GM23338 (cell line): Measurements from ENCODE around the gene CDKN1A. TPM values are rescaled to one million over a fixed set of nuclear protein-coding genes. Genes with fewer than 3 reads are reported as not detected.

Source experiments
- ATAC-seq: fragments of 200-7000 bp; cut with Tn5 transposase; 3 replicates; pipeline ENCODE4 v1.9.1; 2020
- DNase-seq: peaks from one replicate; pipeline ENCODE4 v3.0.0-alpha.2; 2015; ENCODE audit warnings: low spot score
- H2AFZ ChIP-seq: fragments of 200-600 bp; sonication (generic); 2 replicates; pipeline ENCODE4 v1.8.0; 2016; ENCODE audit warnings: antibody characterized with exemption, mild to moderate bottlenecking, moderate library complexity
- H3F3A ChIP-seq: fragments of 200-600 bp; sonication (generic); replicated peaks from 2 replicates; pipeline ENCODE4 v1.8.0; 2017; ENCODE audit warnings: antibody characterized with exemption, mixed run types, low read depth
- H3K27ac ChIP-seq: fragments of 200-600 bp; sonication (generic); 2 replicates; pipeline ENCODE4 v1.6.1; 2016; ENCODE audit warnings: low read depth
- H3K27me3 ChIP-seq: fragments of 200-600 bp; sonication (generic); 2 replicates; pipeline ENCODE4 v1.8.0; 2016; ENCODE audit warnings: mild to moderate bottlenecking, mixed run types, moderate library complexity; ENCODE audit not compliant: insufficient read depth
- H3K36me3 ChIP-seq: fragments of 200-600 bp; sonication (generic); 2 replicates; pipeline ENCODE4 v1.8.0; 2016; ENCODE audit warnings: mild to moderate bottlenecking; ENCODE audit not compliant: insufficient read depth
- H3K4me1 ChIP-seq: fragments of 200-600 bp; sonication (generic); 2 replicates; pipeline ENCODE4 v1.8.0; 2016; ENCODE audit warnings: mild to moderate bottlenecking, moderate library complexity; ENCODE audit not compliant: insufficient read depth
- H3K4me2 ChIP-seq: fragments of 200-600 bp; sonication (generic); 2 replicates; pipeline ENCODE4 v1.7.1; 2017; ENCODE audit warnings: mixed run types
- H3K4me3 ChIP-seq: fragments of 200-600 bp; sonication (generic); 2 replicates; pipeline ENCODE4 v1.6.1; 2016; ENCODE audit warnings: mixed run types
- H3K79me2 ChIP-seq: fragments of 200-600 bp; sonication (generic); replicated peaks from 2 replicates; pipeline ENCODE4 v1.8.0; 2017; ENCODE audit warnings: mild to moderate bottlenecking; ENCODE audit not compliant: insufficient read depth
- H3K9me2 ChIP-seq: fragments of 200-600 bp; sonication (generic); 2 replicates; pipeline ENCODE4 v1.8.0; 2017; ENCODE audit not compliant: insufficient read depth
- H4K20me1 ChIP-seq: fragments of 200-600 bp; sonication (generic); replicated peaks from 2 replicates; pipeline ENCODE4 v1.8.0; 2017; ENCODE audit warnings: mild to moderate bottlenecking; ENCODE audit not compliant: insufficient read depth
- H3K27ac Mint-ChIP-seq: 2 replicates; pipeline ENCODE4 v1.8.0; 2020; ENCODE audit warnings: inconsistent platforms, mild to moderate bottlenecking, moderate library complexity, mixed read lengths
- H3K27me3 Mint-ChIP-seq: 3 replicates; pipeline ENCODE4 v1.8.0; 2022; ENCODE audit warnings: low read depth, mild to moderate bottlenecking, moderate library complexity, mixed read lengths, inconsistent platforms; ENCODE audit not compliant: insufficient read depth, poor library complexity
- H3K36me3 Mint-ChIP-seq: 3 replicates; pipeline ENCODE4 v1.8.0; 2021; ENCODE audit warnings: low read depth, mild to moderate bottlenecking, inconsistent platforms, moderate library complexity, mixed read lengths
- H3K4me1 Mint-ChIP-seq: 3 replicates; pipeline ENCODE4 v1.8.0; 2020; ENCODE audit warnings: mild to moderate bottlenecking, inconsistent platforms, mixed read lengths
- H3K4me3 Mint-ChIP-seq: 3 replicates; pipeline ENCODE4 v1.8.0; 2021; ENCODE audit warnings: moderate library complexity, mild to moderate bottlenecking, inconsistent platforms, mixed read lengths
- H3K9me3 Mint-ChIP-seq: 3 replicates; pipeline ENCODE4 v1.8.0; 2020; ENCODE audit warnings: moderate library complexity, mild to moderate bottlenecking, inconsistent platforms, mixed read lengths
- CREB1 ChIP-seq: fragments of 250-450 bp; sonication (Bioruptor Pico); IDR thresholded peaks from 2 replicates; pipeline ENCODE4 v1.5.0; 2020; ENCODE audit warnings: low read depth, mild to moderate bottlenecking, moderate library complexity
- CTCF ChIP-seq, 2 experiments: fragments of 200-600 bp in 1 of 2; sonication (generic) in 1 of 2; conservative IDR thresholded peaks; 2 replicates each; pipeline versions ENCODE4 v1.5.1 to v1.6.1; 2016 to 2017; ENCODE audit warnings: antibody characterized with exemption in 2 of 2, low read depth in 2 of 2, mild to moderate bottlenecking in 2 of 2, moderate library complexity in 1 of 2
- ETS1 ChIP-seq: IDR thresholded peaks from 2 replicates; pipeline ENCODE4 v1.6.1; 2016; ENCODE audit warnings: antibody characterized with exemption
- EZH2 ChIP-seq: fragments of 200-600 bp; sonication (generic); IDR thresholded peaks from one replicate; pipeline ENCODE4 v1.8.0; 2017; ENCODE audit warnings: antibody characterized with exemption, mild to moderate bottlenecking, low read depth; ENCODE audit not compliant: unreplicated experiment
- EZH2phosphoT487 ChIP-seq: fragments of 200-600 bp; sonication (generic); IDR thresholded peaks from one replicate; pipeline ENCODE4 v1.8.1; 2018; ENCODE audit warnings: antibody characterized with exemption; ENCODE audit not compliant: unreplicated experiment
- JUNB ChIP-seq: IDR thresholded peaks from one replicate; pipeline ENCODE4 v1.6.1; 2016; ENCODE audit warnings: antibody characterized with exemption; ENCODE audit not compliant: unreplicated experiment
- NANOG ChIP-seq: IDR thresholded peaks from 2 replicates; pipeline ENCODE4 v1.6.1; 2016; ENCODE audit warnings: antibody characterized with exemption, borderline replicate concordance
- POLR2AphosphoS5 ChIP-seq: IDR thresholded peaks from 2 replicates; pipeline ENCODE4 v1.6.1; 2016; ENCODE audit warnings: antibody characterized with exemption, low read depth
- STAT1 ChIP-seq: IDR thresholded peaks from one replicate; pipeline ENCODE4 v1.6.1; 2016; ENCODE audit warnings: antibody characterized with exemption; ENCODE audit not compliant: unreplicated experiment
- ZNF114 ChIP-seq: fragments of 250-450 bp; sonication (Bioruptor Pico); IDR thresholded peaks from 2 replicates; pipeline ENCODE4 v1.5.0; 2020; ENCODE audit warnings: mild to moderate bottlenecking, moderate library complexity
- ZNF331 ChIP-seq: fragments of 250-450 bp; sonication (Bioruptor Pico); IDR thresholded peaks from 2 replicates; pipeline ENCODE4 v1.5.0; 2020; ENCODE audit warnings: low read depth, mild to moderate bottlenecking, moderate library complexity
- ZNF462 ChIP-seq: fragments of 250-450 bp; sonication (Bioruptor Pico); IDR thresholded peaks from 2 replicates; pipeline ENCODE4 v1.5.0; 2020; ENCODE audit warnings: mild to moderate bottlenecking, moderate library complexity
- polyA plus RNA-seq: library from polyadenylated mRNA; unstranded; fragments of >200 nt; fragmentation: Nextera tagmentation; extraction: Ambion mirVana; gene quantifications from 2 replicates; pipeline ENCODE4 v1.2.1, GENCODE V29; 2016
- total RNA-seq: library from RNA; depleted of rRNA; stranded (reverse); fragments of >200 nt; shearing (Covaris generic); gene quantifications from 2 replicates; pipeline ENCODE4 v1.2.3, GENCODE V29; 2014
- TF ChIP-seq, protein P1 (sequence below): IDR thresholded peaks from one replicate; pipeline ENCODE4 v1.6.1; 2018; ENCODE audit warnings: antibody characterized with exemption; ENCODE audit not compliant: unreplicated experiment

Gene CDKN1A
- total and polyA plus RNA-seq, 2 experiments from 2014 or later: 31.5 to 45.6 TPM

GRCh38 chr6:36649701-36650484, 28.6 kb upstream of the CDKN1A start:
- no peaks in the 10 kb centered on the region for H3K27me3 ChIP-seq
- H3F3A ChIP-seq: no peaks in the 10 kb centered on the region
- H3K9me2 ChIP-seq: no peaks in the 10 kb centered on the region
- Mint-ChIP-seq H3K4me1 (peaks cover 10% of the 10 kb centered on the region), H3K36me3 (no peaks in the 10 kb centered on the region; the same call in 2 of the 3 replicates), H3K27ac (no peak overlapping the region), H3K4me3 (no peak overlapping the region), H3K27me3 (peaks cover 8% of the 10 kb centered on the region), H3K9me3 (no peaks in the 10 kb centered on the region)
- H3K27ac ChIP-seq: no peak overlapping the region
- H3K79me2 ChIP-seq: no peaks in the 10 kb centered on the region
- peak; percentile 25 for ATAC-seq
- no peaks in the 10 kb centered on the region for H3K36me3 ChIP-seq
- H4K20me1 ChIP-seq: no peaks in the 10 kb centered on the region
- no peak overlapping the region for H3K4me3 ChIP-seq
- H2AFZ ChIP-seq: peak overlapping the region; percentile 74
- H3K4me1 ChIP-seq: peaks cover 9% of the 10 kb centered on the region; the same call in 1 of the 2 replicates
- H3K4me2 ChIP-seq: no peak overlapping the region; the same call in 1 of the 2 replicates
- TF ChIP-seq ZNF462 (CRISPR knock-in tag) (no peak), NANOG (no peak), ZNF331 (no peak), CREB1 (CRISPR knock-in tag) (no peak), CTCF (conservative IDR thresholded peaks at IDR 0.05; ENCODE audit: low read depth in 2 of 2) (no peak), EZH2 (no peak), ETS1 (no peak), POLR2AphosphoS5 (no peak), JUNB (no peak), STAT1 (no peak), EZH2phosphoT487 (no peak), ZNF114 (CRISPR knock-in tag) (no peak)
- TF ChIP-seq, protein P1, sequence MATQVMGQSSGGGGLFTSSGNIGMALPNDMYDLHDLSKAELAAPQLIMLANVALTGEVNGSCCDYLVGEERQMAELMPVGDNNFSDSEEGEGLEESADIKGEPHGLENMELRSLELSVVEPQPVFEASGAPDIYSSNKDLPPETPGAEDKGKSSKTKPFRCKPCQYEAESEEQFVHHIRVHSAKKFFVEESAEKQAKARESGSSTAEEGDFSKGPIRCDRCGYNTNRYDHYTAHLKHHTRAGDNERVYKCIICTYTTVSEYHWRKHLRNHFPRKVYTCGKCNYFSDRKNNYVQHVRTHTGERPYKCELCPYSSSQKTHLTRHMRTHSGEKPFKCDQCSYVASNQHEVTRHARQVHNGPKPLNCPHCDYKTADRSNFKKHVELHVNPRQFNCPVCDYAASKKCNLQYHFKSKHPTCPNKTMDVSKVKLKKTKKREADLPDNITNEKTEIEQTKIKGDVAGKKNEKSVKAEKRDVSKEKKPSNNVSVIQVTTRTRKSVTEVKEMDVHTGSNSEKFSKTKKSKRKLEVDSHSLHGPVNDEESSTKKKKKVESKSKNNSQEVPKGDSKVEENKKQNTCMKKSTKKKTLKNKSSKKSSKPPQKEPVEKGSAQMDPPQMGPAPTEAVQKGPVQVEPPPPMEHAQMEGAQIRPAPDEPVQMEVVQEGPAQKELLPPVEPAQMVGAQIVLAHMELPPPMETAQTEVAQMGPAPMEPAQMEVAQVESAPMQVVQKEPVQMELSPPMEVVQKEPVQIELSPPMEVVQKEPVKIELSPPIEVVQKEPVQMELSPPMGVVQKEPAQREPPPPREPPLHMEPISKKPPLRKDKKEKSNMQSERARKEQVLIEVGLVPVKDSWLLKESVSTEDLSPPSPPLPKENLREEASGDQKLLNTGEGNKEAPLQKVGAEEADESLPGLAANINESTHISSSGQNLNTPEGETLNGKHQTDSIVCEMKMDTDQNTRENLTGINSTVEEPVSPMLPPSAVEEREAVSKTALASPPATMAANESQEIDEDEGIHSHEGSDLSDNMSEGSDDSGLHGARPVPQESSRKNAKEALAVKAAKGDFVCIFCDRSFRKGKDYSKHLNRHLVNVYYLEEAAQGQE: no peak
- no peak for DNase-seq
